ENCODE measurements around the gene PTPRT.

Gene PTPRT

GRCh38 chr20:42516692-42517091 lies 673.0 kb downstream of the PTPRT start:
- Histone ChIP-seq H3K79me2 (ENCODE audit: insufficient read depth, low read length) (no peaks in the 10 kb centered on the region), H3K27me3 (ENCODE audit: insufficient read depth, low read length, poor library complexity) (peaks cover 2% of the 10 kb centered on the region), H3K9me3 (ENCODE audit: insufficient read depth, low read length, severe bottlenecking) (no peaks in the 10 kb centered on the region), H3K36me3 (ENCODE audit: insufficient read depth, low read length) (no peaks in the 10 kb centered on the region), H3K4me1 (ENCODE audit: insufficient read depth, low read length) (no peaks in the 10 kb centered on the region), H3K9ac (ENCODE audit: low read depth, low read length) (no peak overlapping the region), H3K4me3 (ENCODE audit: low read depth in 1 of 2, low read length in 2 of 2) (no peak overlapping the region), H3K27ac (ENCODE audit: low read length) (no peak overlapping the region), H4K20me1 (ENCODE audit: insufficient read depth, low read length) (no peaks in the 10 kb centered on the region), H2AFZ (ENCODE audit: low read depth, low read length) (no peak overlapping the region), H3K4me2 (ENCODE audit: insufficient read depth, low read length) (no peak overlapping the region)
- TF ChIP-seq EZH2 (IDR thresholded peaks at IDR 0.05; ENCODE audit: borderline replicate concordance, low read depth, low read length, severe bottlenecking) (no peak), CTCF (IDR thresholded peaks at IDR 0.05; ENCODE audit: borderline replicate concordance, extremely low read depth, low read length, poor library complexity, severe bottlenecking) (no peak)
- DNase-seq, result no peak
- no peak for ATAC-seq (ENCODE audit: insufficient read depth, low read depth)

GRCh38 chr20:42510686-42511085 lies 679.0 kb downstream of the PTPRT start:
- H3K27me3 ChIP-seq (ENCODE audit: insufficient read depth, low read length, poor library complexity), result peaks cover 2% of the 10 kb centered on the region
- no peak for DNase-seq

GRCh38 chr20:42507874-42508273 lies 681.8 kb downstream of the PTPRT start:
- Histone ChIP-seq H3K4me1 (ENCODE audit: insufficient read depth, low read length) (no peaks in the 10 kb centered on the region), H2AFZ (ENCODE audit: low read depth, low read length) (no peak overlapping the region), H3K36me3 (ENCODE audit: insufficient read depth, low read length) (no peaks in the 10 kb centered on the region), H3K79me2 (ENCODE audit: insufficient read depth, low read length) (no peaks in the 10 kb centered on the region), H3K27ac (ENCODE audit: low read length) (no peak overlapping the region), H3K27me3 (ENCODE audit: insufficient read depth, low read length, poor library complexity) (no peaks in the 10 kb centered on the region), H3K9me3 (ENCODE audit: insufficient read depth, low read length, severe bottlenecking) (peaks cover 6% of the 10 kb centered on the region), H4K20me1 (ENCODE audit: insufficient read depth, low read length) (no peaks in the 10 kb centered on the region), H3K9ac (ENCODE audit: low read depth, low read length) (no peak overlapping the region), H3K4me2 (ENCODE audit: insufficient read depth, low read length) (no peak overlapping the region), H3K4me3 (ENCODE audit: low read depth in 1 of 2, low read length in 2 of 2) (no peak overlapping the region)
- ATAC-seq (ENCODE audit: insufficient read depth, low read depth), result no peak
- no peak for DNase-seq
- no peak for TF ChIP-seq EZH2 (IDR thresholded peaks at IDR 0.05; ENCODE audit: borderline replicate concordance, low read depth, low read length, severe bottlenecking)

More at GRCh38 chr20:42510686-42511085, 679.0 kb downstream of the PTPRT start:
- Histone ChIP-seq H2AFZ (ENCODE audit: low read depth, low read length) (no peak overlapping the region), H3K9ac (ENCODE audit: low read depth, low read length) (no peak overlapping the region), H3K36me3 (ENCODE audit: insufficient read depth, low read length) (no peaks in the 10 kb centered on the region), H4K20me1 (ENCODE audit: insufficient read depth, low read length) (no peaks in the 10 kb centered on the region), H3K4me1 (ENCODE audit: insufficient read depth, low read length) (no peaks in the 10 kb centered on the region), H3K9me3 (ENCODE audit: insufficient read depth, low read length, severe bottlenecking) (no peaks in the 10 kb centered on the region), H3K27ac (ENCODE audit: low read length) (no peak overlapping the region), H3K79me2 (ENCODE audit: insufficient read depth, low read length) (no peaks in the 10 kb centered on the region), H3K4me3 (ENCODE audit: low read depth in 1 of 2, low read length in 2 of 2) (no peak overlapping the region), H3K4me2 (ENCODE audit: insufficient read depth, low read length) (no peak overlapping the region)
- ATAC-seq (ENCODE audit: insufficient read depth, low read depth), result no peak
- no peak for TF ChIP-seq CTCF (IDR thresholded peaks at IDR 0.05; ENCODE audit: borderline replicate concordance, extremely low read depth, low read length, poor library complexity, severe bottlenecking)
- no peak for TF ChIP-seq EZH2 (IDR thresholded peaks at IDR 0.05; ENCODE audit: borderline replicate concordance, low read depth, low read length, severe bottlenecking)

- no peaks in the 10 kb centered on the region for H3K4me1 ChIP-seq (ENCODE audit: insufficient read depth, low read length)
- no peak overlapping the region for H3K4me3 ChIP-seq (ENCODE audit: low read depth in 1 of 2, low read length in 2 of 2)
- TF ChIP-seq EZH2 (IDR thresholded peaks at IDR 0.05; ENCODE audit: borderline replicate concordance, low read depth, low read length, severe bottlenecking), result no peak
- no peak for TF ChIP-seq CTCF (IDR thresholded peaks at IDR 0.05; ENCODE audit: borderline replicate concordance, extremely low read depth, low read length, poor library complexity, severe bottlenecking)
- no peaks in the 10 kb centered on the region for H4K20me1 ChIP-seq (ENCODE audit: insufficient read depth, low read length)
- H3K79me2 ChIP-seq (ENCODE audit: insufficient read depth, low read length), result no peaks in the 10 kb centered on the region
- no peaks in the 10 kb centered on the region for H3K27me3 ChIP-seq (ENCODE audit: insufficient read depth, low read length, poor library complexity)
- no peak overlapping the region for H3K9ac ChIP-seq (ENCODE audit: low read depth, low read length)
- no peak overlapping the region for H3K27ac ChIP-seq (ENCODE audit: low read length)
- no peak overlapping the region for H3K4me2 ChIP-seq (ENCODE audit: insufficient read depth, low read length)
- H3K9me3 ChIP-seq (ENCODE audit: insufficient read depth, low read length, severe bottlenecking), result peaks cover 6% of the 10 kb centered on the region
- ATAC-seq (ENCODE audit: insufficient read depth, low read depth), result no peak
- DNase-seq, result no peak
- no peaks in the 10 kb centered on the region for H3K36me3 ChIP-seq (ENCODE audit: insufficient read depth, low read length)
- no peak overlapping the region for H2AFZ ChIP-seq (ENCODE audit: low read depth, low read length)
Observed at GRCh38 chr20:42506397-42506796, 683.3 kb downstream of the PTPRT start.
